ENCODE results near the gene TMSB10. TPM values are rescaled to one million over a fixed set of nuclear protein-coding genes. Genes with fewer than 3 reads are reported as not detected.
"Not testable (repeated sequence)": the region's sequence is repeated elsewhere in the genome, so short reads cannot be mapped to it uniquely, and the experiment has no call there.

The TMSB10 gene
- polyA plus RNA-seq, 4 donors = 1,047 to 3,566 (median 2,651) TPM

DNA sequence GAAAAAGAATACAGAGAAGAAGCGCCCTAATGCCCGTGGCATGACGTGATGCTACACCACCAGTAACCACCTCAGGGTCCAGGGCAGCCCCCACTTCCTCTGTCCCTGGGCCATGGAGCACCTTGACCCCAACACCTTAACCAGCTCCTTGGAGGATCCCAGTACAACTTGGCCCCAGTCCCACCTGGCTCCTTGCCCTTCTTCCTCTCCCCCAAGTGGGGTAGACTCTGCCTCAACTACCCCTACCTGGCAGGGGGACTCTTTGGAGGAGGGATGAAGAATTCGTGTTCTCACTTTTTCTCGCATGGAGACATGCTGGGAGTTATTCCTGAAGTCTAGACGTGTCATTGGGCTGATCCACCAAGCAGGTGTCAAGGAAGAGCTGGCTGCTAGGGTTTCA is 43.5 kb upstream of the TMSB10 start:
- no peak overlapping the region for H3K4me3 ChIP-seq (ENCODE audit: low read depth in 1 of 3, low read length in 3 of 3)
- H3K36me3 ChIP-seq (ENCODE audit: control insufficient read depth in 3 of 3, insufficient read depth in 2 of 3, low read depth in 1 of 3, low read length in 3 of 3) = peaks cover 0 to 10% (median 0%) of the 10 kb centered on the region in 3 donors
- no peaks in the 10 kb centered on the region for H3K9me3 ChIP-seq (ENCODE audit: control insufficient read depth in 2 of 2, insufficient read depth in 1 of 2, low read depth in 1 of 2, low read length in 1 of 2)
- DNase-seq = no peak
- no peak for FAIRE-seq
- 85 to 91% (median 85%) methylated on average over 6 of the region's 6 CpGs for WGBS, 3 donors
- no peak overlapping the region for H3K27ac ChIP-seq (ENCODE audit: low read depth in 1 of 3, low read length in 2 of 3)
- H3K27me3 ChIP-seq (ENCODE audit: control insufficient read depth in 3 of 3, insufficient read depth in 3 of 3, low read length in 3 of 3) = no peaks in the 10 kb centered on the region
- no peaks in the 10 kb centered on the region for H3K4me1 ChIP-seq (ENCODE audit: control insufficient read depth in 3 of 3, insufficient read depth in 2 of 3, low read depth in 1 of 3, low read length in 2 of 3)

GRCh38 chr2:84865181-84865783 is 40.2 kb upstream of the TMSB10 start:
- Histone ChIP-seq H3K27me3 (ENCODE audit: control insufficient read depth in 3 of 3, insufficient read depth in 3 of 3, low read length in 3 of 3) (no peaks in the 10 kb centered on the region), H3K27ac (ENCODE audit: low read depth in 1 of 3, low read length in 2 of 3) (no peak overlapping the region), H3K4me1 (ENCODE audit: control insufficient read depth in 3 of 3, insufficient read depth in 2 of 3, low read depth in 1 of 3, low read length in 2 of 3) (no peaks in the 10 kb centered on the region), H3K36me3 (ENCODE audit: control insufficient read depth in 3 of 3, insufficient read depth in 2 of 3, low read depth in 1 of 3, low read length in 3 of 3) (peaks cover 0 to 13% (median 0%) of the 10 kb centered on the region in 3 donors), H3K9me3 (ENCODE audit: control insufficient read depth in 2 of 2, insufficient read depth in 1 of 2, low read depth in 1 of 2, low read length in 1 of 2) (no peaks in the 10 kb centered on the region), H3K4me3 (ENCODE audit: low read depth in 1 of 3, low read length in 3 of 3) (no peak overlapping the region)
- WGBS, 3 donors = 49 to 61% (median 51%) methylated on average over 6 of the region's 6 CpGs
- FAIRE-seq (no peak), DNase-seq (peak in 1 of 2 donors; percentile 39)

DNA sequence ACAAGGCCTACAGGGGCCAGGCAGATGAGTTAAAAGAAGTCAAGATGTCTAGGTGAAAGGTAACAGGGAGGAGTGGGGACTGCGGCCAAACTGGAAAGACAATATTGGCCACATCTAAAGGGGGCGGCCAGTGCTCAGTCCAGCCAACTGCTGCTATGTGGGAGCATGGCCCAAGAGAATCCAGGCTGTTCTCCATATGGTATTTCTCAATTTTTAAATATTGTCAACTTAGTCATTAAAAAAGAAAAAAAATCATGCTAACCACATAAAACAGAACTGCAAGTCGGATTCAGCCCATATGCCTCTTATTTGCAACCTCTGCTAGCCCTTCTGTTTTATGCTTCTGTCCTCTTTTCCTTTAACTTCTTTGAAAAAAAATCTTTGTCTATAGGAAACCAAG is 39.3 kb upstream of the TMSB10 start:
- Histone ChIP-seq H3K4me3 (ENCODE audit: low read depth in 1 of 3, low read length in 3 of 3) (no peak overlapping the region), H3K9me3 (ENCODE audit: control insufficient read depth in 2 of 2, insufficient read depth in 1 of 2, low read depth in 1 of 2, low read length in 1 of 2) (no peaks in the 10 kb centered on the region), H3K4me1 (ENCODE audit: control insufficient read depth in 3 of 3, insufficient read depth in 2 of 3, low read depth in 1 of 3, low read length in 2 of 3) (no peaks in the 10 kb centered on the region), H3K36me3 (ENCODE audit: control insufficient read depth in 3 of 3, insufficient read depth in 2 of 3, low read depth in 1 of 3, low read length in 3 of 3) (peaks cover 0 to 12% (median 0%) of the 10 kb centered on the region in 3 donors), H3K27ac (ENCODE audit: low read depth in 1 of 3, low read length in 2 of 3) (no peak overlapping the region), H3K27me3 (ENCODE audit: control insufficient read depth in 3 of 3, insufficient read depth in 3 of 3, low read length in 3 of 3) (no peaks in the 10 kb centered on the region)
- DNase-seq (no peak), FAIRE-seq (no peak)
- 81 to 90% (median 86%) methylated on average over 3 of the region's 3 CpGs for WGBS, 3 donors

DNA sequence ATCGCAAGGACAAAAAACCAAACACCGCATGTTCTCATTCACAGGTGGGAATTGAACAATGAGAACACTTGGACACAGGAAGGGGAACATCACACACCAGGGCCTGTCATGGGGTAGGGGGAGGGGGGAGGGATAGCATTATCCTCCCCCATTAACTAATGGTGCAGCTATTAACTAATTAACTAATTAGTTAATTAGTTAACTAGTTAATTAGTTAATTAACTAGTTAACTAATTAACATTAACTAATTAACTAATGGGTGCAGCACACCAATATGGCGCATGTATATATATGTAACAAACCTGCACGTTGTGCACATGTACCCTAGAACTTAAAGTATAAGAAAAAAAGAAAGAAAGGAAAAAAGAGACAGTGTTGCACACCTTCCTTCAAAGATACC is 37.1 kb upstream of the TMSB10 start:
- FAIRE-seq; H3K27me3 ChIP-seq (ENCODE audit: control insufficient read depth in 3 of 3, insufficient read depth in 3 of 3, low read length in 3 of 3); H3K4me3 ChIP-seq (ENCODE audit: low read depth in 1 of 3, low read length in 3 of 3); H3K4me1 ChIP-seq (ENCODE audit: control insufficient read depth in 3 of 3, insufficient read depth in 2 of 3, low read depth in 1 of 3, low read length in 2 of 3); DNase-seq; H3K9me3 ChIP-seq (ENCODE audit: control insufficient read depth in 2 of 2, insufficient read depth in 1 of 2, low read depth in 1 of 2, low read length in 1 of 2); H3K27ac ChIP-seq (ENCODE audit: low read depth in 1 of 3, low read length in 2 of 3): not testable (repeated sequence)
- WGBS, 3 donors = 95 to 97% (median 96%) methylated on average over 2 of the region's 4 CpGs
- peaks cover 0 to 12% (median 0%) of the 10 kb centered on the region in 3 donors for H3K36me3 ChIP-seq (ENCODE audit: control insufficient read depth in 3 of 3, insufficient read depth in 2 of 3, low read depth in 1 of 3, low read length in 3 of 3)

DNA sequence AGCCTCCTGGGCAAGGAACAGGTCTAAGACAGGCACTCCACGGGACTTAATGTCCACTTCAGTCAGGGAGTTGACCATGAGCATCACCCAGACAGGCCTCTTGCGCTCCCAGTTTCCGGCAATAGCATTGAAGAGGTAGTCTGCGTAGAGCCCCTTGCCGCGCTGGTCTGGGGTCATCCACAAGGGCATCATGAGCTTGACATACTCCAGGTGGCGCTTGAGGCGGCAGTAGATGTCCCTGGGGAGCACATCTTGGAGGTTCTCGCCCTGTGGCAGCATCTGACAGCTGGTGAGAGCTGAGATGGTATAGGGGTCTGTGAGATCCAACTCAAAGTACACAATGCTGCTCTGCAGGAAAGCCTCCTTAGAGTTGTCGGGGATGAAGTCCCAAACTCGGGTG is 35.1 kb upstream of the TMSB10 start:
- Histone ChIP-seq H3K9me3 (ENCODE audit: control insufficient read depth in 2 of 2, insufficient read depth in 1 of 2, low read depth in 1 of 2, low read length in 1 of 2) (no peaks in the 10 kb centered on the region), H3K36me3 (ENCODE audit: control insufficient read depth in 3 of 3, insufficient read depth in 2 of 3, low read depth in 1 of 3, low read length in 3 of 3) (peaks cover 0 to 12% (median 0%) of the 10 kb centered on the region in 3 donors), H3K27me3 (ENCODE audit: control insufficient read depth in 3 of 3, insufficient read depth in 3 of 3, low read length in 3 of 3) (no peaks in the 10 kb centered on the region), H3K4me1 (ENCODE audit: control insufficient read depth in 3 of 3, insufficient read depth in 2 of 3, low read depth in 1 of 3, low read length in 2 of 3) (no peaks in the 10 kb centered on the region), H3K4me3 (ENCODE audit: low read depth in 1 of 3, low read length in 3 of 3) (no peak overlapping the region), H3K27ac (ENCODE audit: low read depth in 1 of 3, low read length in 2 of 3) (no peak overlapping the region)
- no peak for FAIRE-seq
- DNase-seq = no peak
- WGBS, 3 donors = 90 to 95% (median 91%) methylated on average over 11 of the region's 11 CpGs

GRCh38 chr2:84872691-84873090 is 32.8 kb upstream of the TMSB10 start:
- H3K4me1 ChIP-seq (ENCODE audit: control insufficient read depth in 3 of 3, insufficient read depth in 2 of 3, low read depth in 1 of 3, low read length in 2 of 3); H3K9me3 ChIP-seq (ENCODE audit: control insufficient read depth in 2 of 2, insufficient read depth in 1 of 2, low read depth in 1 of 2, low read length in 1 of 2); H3K27ac ChIP-seq (ENCODE audit: low read depth in 1 of 3, low read length in 2 of 3); H3K27me3 ChIP-seq (ENCODE audit: control insufficient read depth in 3 of 3, insufficient read depth in 3 of 3, low read length in 3 of 3); H3K4me3 ChIP-seq (ENCODE audit: low read depth in 1 of 3, low read length in 3 of 3); DNase-seq; FAIRE-seq: not testable (repeated sequence)
- 93 to 95% (median 93%) methylated on average over 9 of the region's 9 CpGs for WGBS, 3 donors
- H3K36me3 ChIP-seq (ENCODE audit: control insufficient read depth in 3 of 3, insufficient read depth in 2 of 3, low read depth in 1 of 3, low read length in 3 of 3) = peaks cover 0 to 10% (median 0%) of the 10 kb centered on the region in 3 donors

DNA sequence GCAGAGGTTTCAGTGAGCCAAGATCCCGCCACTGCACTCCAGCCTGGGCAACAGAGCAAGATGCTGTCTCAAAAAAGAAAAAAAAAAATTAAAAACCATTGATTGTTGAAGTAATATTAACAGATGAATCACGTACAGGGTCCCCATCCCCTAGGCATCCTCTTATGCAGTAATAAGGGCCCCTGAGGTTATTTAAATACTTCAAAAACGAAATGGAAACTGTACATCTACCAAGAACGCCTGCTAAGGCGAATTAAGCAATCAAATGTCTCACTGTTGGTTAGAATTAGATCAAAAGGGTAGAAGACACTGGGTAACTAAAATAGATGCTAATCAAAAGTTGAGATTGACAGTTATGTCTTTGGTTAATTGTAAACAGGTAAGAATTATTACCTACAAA is 32.1 kb upstream of the TMSB10 start:
- DNase-seq (no peak), FAIRE-seq (no peak)
- Histone ChIP-seq H3K36me3 (ENCODE audit: control insufficient read depth in 3 of 3, insufficient read depth in 2 of 3, low read depth in 1 of 3, low read length in 3 of 3) (peaks cover 0 to 10% (median 0%) of the 10 kb centered on the region in 3 donors), H3K4me1 (ENCODE audit: control insufficient read depth in 3 of 3, insufficient read depth in 2 of 3, low read depth in 1 of 3, low read length in 2 of 3) (no peaks in the 10 kb centered on the region), H3K27ac (ENCODE audit: low read depth in 1 of 3, low read length in 2 of 3) (no peak overlapping the region), H3K9me3 (ENCODE audit: control insufficient read depth in 2 of 2, insufficient read depth in 1 of 2, low read depth in 1 of 2, low read length in 1 of 2) (no peaks in the 10 kb centered on the region), H3K27me3 (ENCODE audit: control insufficient read depth in 3 of 3, insufficient read depth in 3 of 3, low read length in 3 of 3) (no peaks in the 10 kb centered on the region), H3K4me3 (ENCODE audit: low read depth in 1 of 3, low read length in 3 of 3) (no peak overlapping the region)
- WGBS, 3 donors = 83 to 94% (median 85%) methylated on average over 5 of the region's 5 CpGs

DNA sequence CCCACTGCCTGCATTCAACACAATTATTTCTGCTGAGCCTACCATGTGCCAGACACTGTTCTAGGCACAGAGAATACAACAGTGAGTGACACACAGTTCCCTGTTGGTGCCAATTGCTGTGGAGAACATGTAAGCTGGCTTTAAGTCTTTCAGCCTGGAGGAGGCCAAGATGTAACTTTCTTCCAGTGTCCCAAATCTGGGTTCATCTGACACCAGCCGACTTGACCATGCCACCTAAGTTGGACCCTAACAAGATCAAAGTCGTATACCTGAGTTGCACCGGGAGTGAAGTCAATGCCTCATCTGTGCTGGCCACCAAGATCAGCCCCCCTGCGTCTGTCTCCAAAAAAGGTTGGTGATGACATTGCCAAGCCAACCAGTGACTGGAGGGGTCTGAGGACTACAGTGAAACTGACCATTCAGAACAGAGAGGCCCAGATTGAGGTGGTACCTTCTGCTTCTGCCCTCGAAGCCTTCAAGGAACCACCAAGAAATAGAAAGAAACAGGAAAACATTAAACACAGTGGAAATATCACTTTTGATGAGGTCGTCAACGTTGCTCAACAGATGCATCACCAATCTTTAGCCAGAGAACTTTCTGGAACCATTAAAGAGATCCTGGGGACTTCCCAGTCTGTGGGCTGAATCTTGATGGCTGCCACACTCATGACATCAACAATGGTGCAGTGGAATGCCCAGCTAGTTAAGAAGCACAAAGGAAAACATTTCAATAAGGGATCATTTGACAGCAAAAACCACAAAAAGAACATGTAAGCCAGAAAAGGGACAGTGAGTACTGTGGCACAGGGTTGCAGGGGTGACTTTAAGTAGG is 30.9 kb upstream of the TMSB10 start:
- H3K4me3 ChIP-seq (ENCODE audit: low read depth in 1 of 3, low read length in 3 of 3) = no peak overlapping the region
- 76 to 88% (median 85%) methylated on average over 7 of the region's 7 CpGs for WGBS, 3 donors
- H3K27ac ChIP-seq (ENCODE audit: low read depth in 1 of 3, low read length in 2 of 3) = no peak overlapping the region
- H3K4me1 ChIP-seq (ENCODE audit: control insufficient read depth in 3 of 3, insufficient read depth in 2 of 3, low read depth in 1 of 3, low read length in 2 of 3) = no peaks in the 10 kb centered on the region
- no peaks in the 10 kb centered on the region for H3K27me3 ChIP-seq (ENCODE audit: control insufficient read depth in 3 of 3, insufficient read depth in 3 of 3, low read length in 3 of 3)
- no peaks in the 10 kb centered on the region for H3K9me3 ChIP-seq (ENCODE audit: control insufficient read depth in 2 of 2, insufficient read depth in 1 of 2, low read depth in 1 of 2, low read length in 1 of 2)
- no peak for FAIRE-seq
- DNase-seq = no peak
- H3K36me3 ChIP-seq (ENCODE audit: control insufficient read depth in 3 of 3, insufficient read depth in 2 of 3, low read depth in 1 of 3, low read length in 3 of 3) = peaks cover 0 to 10% (median 0%) of the 10 kb centered on the region in 3 donors
